Hepatic stellate cell (primary cell): ENCODE measurements around the gene CCNI.

Experiments used
- DNase-seq: peaks from one replicate; pipeline ENCODE4 v3.0.0; 2011; ENCODE audit warnings: low spot score

The CCNI gene

DNA sequence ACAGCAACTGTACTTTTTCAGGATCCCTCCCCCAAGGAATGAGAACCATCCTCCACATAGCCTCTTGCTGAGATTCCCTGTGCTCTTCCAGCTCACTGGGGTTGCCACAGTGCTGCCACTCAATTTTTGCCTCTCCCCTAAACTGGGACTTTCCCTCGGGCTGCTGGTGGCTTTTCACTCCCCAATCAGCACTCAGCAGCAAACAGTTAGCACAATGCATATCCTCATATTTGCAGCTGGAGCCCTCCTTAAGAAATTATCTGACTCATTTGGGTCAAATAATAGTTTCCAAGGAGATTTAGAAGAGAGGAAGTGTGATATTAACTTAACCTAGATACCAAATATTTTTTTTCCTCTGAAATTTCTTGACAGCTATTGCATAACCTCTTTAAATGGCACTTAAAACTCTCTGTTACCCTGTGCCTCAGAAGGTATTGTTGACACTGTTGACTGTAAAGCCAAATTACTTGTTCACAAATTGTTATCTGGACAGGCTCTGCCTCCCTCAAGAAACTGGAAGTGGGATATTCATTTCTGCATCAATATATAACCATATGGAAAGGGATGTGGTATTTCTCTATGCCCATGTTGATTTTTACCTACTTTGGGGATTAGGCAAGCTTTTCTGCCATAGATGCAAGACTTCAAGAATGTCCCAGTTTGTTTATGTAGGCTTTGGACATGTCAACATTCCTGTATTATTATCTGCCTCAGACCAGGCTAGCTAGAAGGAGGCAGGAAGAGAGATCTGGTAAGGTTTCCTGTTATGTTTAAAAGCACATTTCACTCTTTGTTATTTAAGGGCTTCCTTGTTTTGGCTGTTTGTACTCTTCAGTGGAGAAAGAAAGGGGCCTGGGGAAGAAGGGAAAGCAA lies 68.2 kb downstream of the CCNI start:
- DNase-seq, result peak; percentile 33

DNA sequence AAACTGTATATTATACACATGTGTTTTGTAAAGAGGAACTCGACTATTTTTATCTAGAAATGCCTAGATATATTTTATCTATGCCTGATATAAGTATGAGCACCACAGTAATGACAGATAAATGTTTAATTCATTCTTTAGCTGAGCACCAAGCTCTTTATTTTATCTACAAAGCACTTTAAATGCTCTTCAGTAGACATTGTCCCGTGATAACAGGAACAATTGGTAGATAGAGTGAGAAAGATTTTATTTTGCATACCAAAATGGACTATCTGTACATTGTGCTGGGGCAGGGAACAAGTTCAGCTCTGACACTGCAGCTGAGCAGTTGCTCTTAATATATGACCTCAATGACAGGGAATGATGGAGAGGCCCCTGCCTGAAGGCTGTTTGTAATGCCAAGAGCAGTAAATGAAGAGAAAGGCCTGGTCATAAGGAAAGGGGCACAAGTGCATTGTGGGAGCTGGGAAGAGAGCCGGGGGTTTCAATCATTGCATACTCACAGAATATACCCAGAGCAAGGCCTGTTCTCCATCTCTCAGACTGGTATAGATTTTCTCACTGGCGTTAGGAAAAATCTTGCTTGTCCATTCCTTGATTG lies 68.9 kb downstream of the CCNI start:
- no peak for DNase-seq

DNA sequence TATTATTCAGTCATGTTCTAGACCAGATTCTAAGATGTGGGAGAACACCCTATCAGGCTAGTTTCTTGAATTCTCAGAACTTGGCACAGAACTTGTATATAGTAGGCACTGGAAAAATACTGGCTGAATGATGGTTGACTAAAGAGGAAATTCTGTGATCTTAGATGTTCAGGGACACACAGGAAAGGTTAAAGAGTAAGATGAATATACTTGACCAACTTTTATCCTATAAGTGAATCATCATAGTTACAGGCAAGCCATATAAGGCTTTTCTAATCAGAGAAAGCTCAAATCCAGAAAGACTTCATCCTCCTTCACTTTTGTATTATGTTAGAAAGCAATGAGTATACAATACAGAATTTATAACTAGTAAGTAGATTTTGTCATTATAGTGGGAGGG lies 72.4 kb downstream of the CCNI start:
- no peak for DNase-seq

DNA sequence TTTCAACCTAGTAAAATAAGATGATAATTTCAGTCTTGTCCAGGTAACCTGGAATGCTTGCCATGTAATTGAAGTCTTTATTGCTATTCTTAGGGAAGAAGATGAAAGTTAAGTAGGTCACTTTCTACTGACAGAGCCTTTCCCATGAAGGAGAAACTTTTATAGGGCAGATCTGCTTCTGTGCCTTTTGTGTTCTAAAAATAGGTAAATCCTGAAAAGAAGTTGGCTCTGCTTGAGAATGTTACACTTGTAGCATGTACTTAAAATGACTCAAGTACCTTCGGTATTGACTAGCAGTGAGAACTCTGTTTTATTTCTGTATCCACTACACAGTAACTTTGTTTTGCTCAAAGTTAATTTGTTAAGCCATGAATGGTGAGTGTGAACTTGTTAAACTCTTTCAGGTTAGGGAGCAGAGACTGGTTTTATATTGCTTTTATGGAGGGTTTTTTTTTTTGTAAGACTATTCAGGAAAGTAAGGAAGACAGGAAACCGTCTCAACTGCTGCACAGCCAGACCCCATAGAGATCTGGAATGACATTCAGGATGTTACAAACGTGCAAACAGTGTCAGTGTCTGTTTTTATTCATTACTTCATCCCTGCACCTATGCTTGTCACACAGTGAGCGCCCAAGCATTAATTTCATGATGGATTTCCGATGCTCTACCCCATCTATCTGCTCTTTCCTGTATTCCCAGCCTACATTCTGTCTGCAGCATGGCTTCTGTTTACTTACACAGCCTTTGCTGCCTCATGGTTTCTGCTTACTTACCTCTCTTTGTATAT lies 73.3 kb downstream of the CCNI start:
- no peak for DNase-seq

DNA sequence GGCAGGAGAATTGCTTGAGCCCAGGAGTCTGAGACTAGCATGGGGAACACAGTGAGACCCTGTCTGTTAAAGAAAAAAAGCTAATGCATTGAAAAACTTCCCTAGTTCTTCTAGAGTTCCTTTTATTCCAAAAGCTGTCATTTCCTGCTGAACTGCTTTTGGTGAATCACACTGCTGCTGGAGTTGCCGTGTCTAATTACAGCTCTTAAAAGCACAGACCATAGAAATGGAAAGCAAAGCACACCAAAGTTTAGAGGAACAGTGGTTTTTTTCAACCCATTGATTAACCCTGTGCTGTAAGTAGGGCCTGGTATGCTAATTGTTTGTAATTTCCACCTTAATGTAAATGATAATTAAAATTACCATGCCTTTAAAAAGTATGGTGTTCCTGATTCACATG lies 73.9 kb downstream of the CCNI start:
- no peak for DNase-seq

DNA sequence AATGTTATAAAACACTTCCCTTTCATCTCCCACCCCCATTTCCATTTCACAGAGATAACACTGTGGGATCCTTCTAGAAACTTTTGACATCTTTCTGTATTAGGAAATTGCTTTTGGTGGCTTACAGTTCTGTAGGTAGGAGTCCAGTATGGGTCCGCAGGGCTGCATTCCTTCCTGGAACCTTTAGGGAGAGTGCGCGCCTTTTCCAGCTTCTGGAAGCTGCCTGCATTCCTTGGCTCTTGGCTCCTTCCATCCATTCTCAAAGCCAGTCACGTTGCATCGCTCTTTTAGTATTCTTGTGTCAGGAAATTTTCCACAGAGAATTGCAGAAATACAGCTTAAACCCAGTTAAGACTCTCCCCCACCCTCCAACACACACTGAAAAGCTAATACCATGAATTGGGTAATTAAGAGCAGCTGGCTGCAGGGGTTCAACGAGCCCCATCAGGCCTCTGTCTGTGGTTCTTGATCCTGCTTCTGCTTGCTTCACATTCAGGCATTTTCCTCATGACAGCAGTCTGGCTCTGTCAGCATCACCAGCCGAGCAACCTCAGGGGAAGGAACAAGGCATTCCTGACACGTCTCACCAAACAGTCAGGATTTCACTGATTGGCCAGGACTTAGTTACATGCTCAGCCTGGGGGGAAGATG lies 77.4 kb downstream of the CCNI start:
- no peak for DNase-seq

DNA sequence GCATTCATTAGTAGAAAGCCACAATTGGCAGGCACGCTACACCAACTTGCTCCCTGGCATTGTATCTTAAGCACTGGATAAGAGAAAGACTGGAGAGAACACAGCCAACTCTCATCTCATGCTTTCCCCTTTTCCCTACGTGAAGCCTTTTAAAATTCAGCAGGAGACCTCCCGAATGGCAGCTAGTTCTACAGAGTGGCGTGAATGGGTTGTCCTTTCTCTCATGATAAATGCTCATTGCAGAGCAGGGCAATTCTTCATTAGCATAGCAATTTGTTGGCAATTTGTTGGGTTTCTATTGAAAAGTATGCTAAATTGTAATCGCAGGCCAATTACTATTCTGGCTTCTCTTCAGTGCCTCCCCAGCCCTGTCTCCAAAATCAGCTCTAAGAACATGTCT lies 78.3 kb downstream of the CCNI start:
- DNase-seq, result no peak
